CD4-positive, CD25-positive, alpha-beta regulatory T cell (primary cell): ENCODE data around the gene SREBF2. TPM values are rescaled to one million over a fixed set of nuclear protein-coding genes. Genes with fewer than 3 reads are reported as not detected.

Experiments used
- ATAC-seq, 2 donors: fragments of 150-1000 bp; cut with Tn5 transposase; one replicate each; pipeline ENCODE4 v1.10.0; 2021; ENCODE audit warnings: low read depth in 2 of 2, moderate number of reproducible peaks in 2 of 2, moderate library complexity in 1 of 2
- DNase-seq, 3 donors: peaks; one replicate each; pipeline versions ENCODE4 v3.0.0 to v3.0.0-alpha.2; 2012 to 2022; ENCODE audit warnings: mixed read lengths in 1 of 3
- H3K27ac ChIP-seq: one replicate; pipeline ENCODE4 v1.7.0; 2013; ENCODE audit warnings: mild to moderate bottlenecking, low read length; ENCODE audit not compliant: insufficient read depth, poor library complexity, severe bottlenecking
- H3K27me3 ChIP-seq: one replicate; pipeline ENCODE4 v1.7.0; 2013; ENCODE audit warnings: low read length; ENCODE audit not compliant: control insufficient read depth, insufficient read depth
- H3K36me3 ChIP-seq: one replicate; pipeline ENCODE4 v1.7.0; 2013; ENCODE audit warnings: mild to moderate bottlenecking, low read length, moderate library complexity; ENCODE audit not compliant: control insufficient read depth, insufficient read depth
- H3K4me1 ChIP-seq: 2 replicates; pipeline ENCODE4 v1.7.0; 2013; ENCODE audit warnings: mild to moderate bottlenecking, low read length; ENCODE audit not compliant: insufficient read depth, control insufficient read depth, poor library complexity, severe bottlenecking
- H3K4me3 ChIP-seq: one replicate; pipeline ENCODE4 v1.7.0; 2013; ENCODE audit warnings: low read depth, mild to moderate bottlenecking, low read length, moderate library complexity
- H3K9me3 ChIP-seq, 2 experiments: 1 replicate in 1 of 2; 2 replicates in 1 of 2; pipeline ENCODE4 v1.7.0; 2013; ENCODE audit warnings: low read length in 2 of 2, mild to moderate bottlenecking in 1 of 2, moderate library complexity in 1 of 2; ENCODE audit not compliant: control insufficient read depth in 2 of 2
- H3K27ac Mint-ChIP-seq, 3 donors: one replicate each; pipeline ENCODE4 v1.8.0; 2020 to 2022; ENCODE audit warnings: mild to moderate bottlenecking in 3 of 3, mixed read lengths in 3 of 3, moderate library complexity in 2 of 3
- H3K27me3 Mint-ChIP-seq: one replicate; pipeline ENCODE4 v1.8.0; 2022; ENCODE audit warnings: mild to moderate bottlenecking, mixed read lengths
- H3K36me3 Mint-ChIP-seq: one replicate; pipeline ENCODE4 v1.8.0; 2020; ENCODE audit warnings: mixed read lengths
- H3K4me1 Mint-ChIP-seq, 4 donors: one replicate each; pipeline ENCODE4 v1.8.0; 2020 to 2022; ENCODE audit warnings: mixed read lengths in 4 of 4, mild to moderate bottlenecking in 1 of 4
- H3K4me3 Mint-ChIP-seq, 4 donors: one replicate each; pipeline ENCODE4 v1.8.0; 2020 to 2022; ENCODE audit warnings: mild to moderate bottlenecking in 4 of 4, mixed read lengths in 4 of 4, moderate library complexity in 3 of 4
- H3K9me3 Mint-ChIP-seq, 7 donors: one replicate each; pipeline ENCODE4 v1.8.0; 2020 to 2022; ENCODE audit warnings: mixed read lengths in 7 of 7, mild to moderate bottlenecking in 3 of 7, moderate library complexity in 2 of 7
- polyA plus RNA-seq, 4 donors: library from polyadenylated mRNA; unstranded; fragments of 300-500 nt; fragmentation: Illumina TruSeq; gene quantifications; one replicate each; pipeline ENCODE4 v1.2.3, GENCODE V29; 2021
- total RNA-seq: library from RNA; stranded (reverse); gene quantifications from one replicate; pipeline ENCODE4 v1.2.3, GENCODE V29; 2022

The SREBF2 gene
- total and polyA plus RNA-seq, 5 donors from 2014 or later, result 12.8 to 98.6 (median 13.8) TPM

- Histone ChIP-seq H3K27ac (no peak overlapping the region), H3K36me3 (peaks cover 6% of the 10 kb centered on the region), H3K4me1 (peaks cover 16% of the 10 kb centered on the region), H3K4me3 (no peak overlapping the region), H3K9me3 (no peaks in the 10 kb centered on the region), H3K27me3 (no peaks in the 10 kb centered on the region)
- Mint-ChIP-seq H3K9me3 (no peaks in the 10 kb centered on the region), H3K4me3 (peak overlapping the region in 2 of 4 donors; percentile 10 to 27), H3K4me1 (peaks cover 40 to 74% (median 61%) of the 10 kb centered on the region in 4 donors), H3K27ac (peak overlapping the region; percentile 16 to 75 (median 42)), H3K27me3 (no peaks in the 10 kb centered on the region), H3K36me3 (peaks cover 28% of the 10 kb centered on the region)
- DNase-seq (no peak), ATAC-seq (no peak)
These were observed 6.1 kb downstream of the SREBF2 start for GRCh38 chr22:41838842-41839618.

- Histone ChIP-seq H3K36me3 (peaks cover 6% of the 10 kb centered on the region), H3K27ac (no peak overlapping the region), H3K4me1 (peaks cover 18% of the 10 kb centered on the region), H3K27me3 (no peaks in the 10 kb centered on the region), H3K9me3 (no peaks in the 10 kb centered on the region), H3K4me3 (no peak overlapping the region)
- Mint-ChIP-seq H3K27me3 (no peaks in the 10 kb centered on the region), H3K9me3 (no peaks in the 10 kb centered on the region), H3K4me3 (peak overlapping the region in 1 of 4 donors; percentile 29), H3K36me3 (peaks cover 28% of the 10 kb centered on the region), H3K4me1 (peaks cover 37 to 76% (median 60%) of the 10 kb centered on the region in 4 donors), H3K27ac (peak overlapping the region in 2 of 3 donors; percentile 42 to 64)
- DNase-seq (no peak), ATAC-seq (no peak)
These were observed 7.3 kb downstream of the SREBF2 start for GRCh38 chr22:41840216-41840615.

GRCh38 chr22:41841085-41841712, 8.3 kb downstream of the SREBF2 start:
- peaks cover 18% of the 10 kb centered on the region for H3K4me1 ChIP-seq
- H3K9me3 Mint-ChIP-seq, result no peaks in the 10 kb centered on the region
- H3K4me3 ChIP-seq, result no peak overlapping the region
- peaks cover 3% of the 10 kb centered on the region for H3K36me3 ChIP-seq
- ATAC-seq, result no peak
- H3K27ac Mint-ChIP-seq, result peak overlapping the region in 1 of 3 donors; percentile 85
- peak overlapping the region in 2 of 4 donors; percentile 19 to 64 for H3K4me3 Mint-ChIP-seq
- H3K27me3 ChIP-seq, result no peaks in the 10 kb centered on the region
- peaks cover 33 to 78% (median 66%) of the 10 kb centered on the region in 4 donors for H3K4me1 Mint-ChIP-seq
- no peak overlapping the region for H3K27ac ChIP-seq
- H3K27me3 Mint-ChIP-seq, result no peaks in the 10 kb centered on the region
- peaks cover 28% of the 10 kb centered on the region for H3K36me3 Mint-ChIP-seq
- no peaks in the 10 kb centered on the region for H3K9me3 ChIP-seq
- DNase-seq, result no peak

- DNase-seq, result peak in 1 of 3 donors; percentile 62
- Mint-ChIP-seq H3K4me3 (peak overlapping the region in 3 of 4 donors; percentile 8 to 57 (median 46)), H3K36me3 (peaks cover 16% of the 10 kb centered on the region), H3K27me3 (no peaks in the 10 kb centered on the region), H3K27ac (peak overlapping the region in 2 of 3 donors; percentile 17 to 83), H3K9me3 (no peaks in the 10 kb centered on the region), H3K4me1 (peaks cover 23 to 81% (median 65%) of the 10 kb centered on the region in 4 donors)
- H3K9me3 ChIP-seq, result no peaks in the 10 kb centered on the region
- peak overlapping the region; percentile 45 for H3K4me3 ChIP-seq
- H3K27me3 ChIP-seq, result no peaks in the 10 kb centered on the region
- peak overlapping the region; percentile 42 for H3K27ac ChIP-seq
- ATAC-seq, result peak; percentile 64 to 69
- no peaks in the 10 kb centered on the region for H3K36me3 ChIP-seq
- H3K4me1 ChIP-seq, result peaks cover 18% of the 10 kb centered on the region
These were observed 10.4 kb downstream of the SREBF2 start for GRCh38 chr22:41842996-41843970.

- ATAC-seq (no peak), DNase-seq (peak in 1 of 3 donors; percentile 33)
- Histone ChIP-seq H3K27me3 (no peaks in the 10 kb centered on the region), H3K27ac (no peak overlapping the region), H3K4me3 (no peak overlapping the region), H3K4me1 (peaks cover 18% of the 10 kb centered on the region), H3K9me3 (no peaks in the 10 kb centered on the region), H3K36me3 (no peaks in the 10 kb centered on the region)
- H3K27me3 Mint-ChIP-seq, result no peaks in the 10 kb centered on the region
- H3K9me3 Mint-ChIP-seq, result no peaks in the 10 kb centered on the region
- H3K27ac Mint-ChIP-seq, result peak overlapping the region in 2 of 3 donors; percentile 40 to 65
- H3K4me1 Mint-ChIP-seq, result peaks cover 25 to 78% (median 61%) of the 10 kb centered on the region in 4 donors
- peak overlapping the region in 1 of 4 donors; percentile 21 for H3K4me3 Mint-ChIP-seq
- peaks cover 13% of the 10 kb centered on the region for H3K36me3 Mint-ChIP-seq
These were observed 11.1 kb downstream of the SREBF2 start for GRCh38 chr22:41844036-41844435.

- Mint-ChIP-seq H3K4me1 (peaks cover 20 to 73% (median 56%) of the 10 kb centered on the region in 4 donors), H3K4me3 (no peak overlapping the region), H3K27ac (no peak overlapping the region), H3K27me3 (no peaks in the 10 kb centered on the region), H3K9me3 (no peaks in the 10 kb centered on the region), H3K36me3 (peaks cover 10% of the 10 kb centered on the region)
- no peak overlapping the region for H3K4me3 ChIP-seq
- H3K27ac ChIP-seq, result no peak overlapping the region
- no peaks in the 10 kb centered on the region for H3K27me3 ChIP-seq
- no peaks in the 10 kb centered on the region for H3K9me3 ChIP-seq
- peaks cover 18% of the 10 kb centered on the region for H3K4me1 ChIP-seq
- DNase-seq, result no peak
- ATAC-seq, result no peak
- no peaks in the 10 kb centered on the region for H3K36me3 ChIP-seq
These were observed 11.6 kb downstream of the SREBF2 start for GRCh38 chr22:41844513-41844912.
